ENCODE results near the gene GJD2.

GJD2 gene

GRCh38 chr15:34722439-34722836, 32.4 kb downstream of the GJD2 start:
- FAIRE-seq: no peak

- FAIRE-seq: no peak
Observed at GRCh38 chr15:34721802-34722438, 32.9 kb downstream of the GJD2 start.

- no peak for FAIRE-seq
Observed at GRCh38 chr15:34721157-34721801, 33.5 kb downstream of the GJD2 start.

GRCh38 chr15:34719695-34720094, 35.1 kb downstream of the GJD2 start:
- FAIRE-seq: no peak

- FAIRE-seq: no peak
Observed at GRCh38 chr15:34718681-34719665, 35.8 kb downstream of the GJD2 start.

- no peak for FAIRE-seq
Observed at GRCh38 chr15:34717729-34718128, 37.1 kb downstream of the GJD2 start.

- FAIRE-seq: no peak
Observed at GRCh38 chr15:34716111-34716510, 38.7 kb downstream of the GJD2 start.

GRCh38 chr15:34714476-34715121, 40.2 kb downstream of the GJD2 start:
- no peak for FAIRE-seq

- FAIRE-seq: no peak
Observed at GRCh38 chr15:34713635-34714034, 41.2 kb downstream of the GJD2 start.

- FAIRE-seq: no peak
Observed at GRCh38 chr15:34709866-34710265, 44.9 kb downstream of the GJD2 start.

- FAIRE-seq: no peak
Observed at GRCh38 chr15:34708422-34708821, 46.4 kb downstream of the GJD2 start.

GRCh38 chr15:34701536-34701935, 53.3 kb downstream of the GJD2 start:
- no peak for FAIRE-seq
